Loucy (cell line): ENCODE data around the gene MINAR2.
A peak's percentile ranks its signal among the peaks of the same experiment; 100 is the strongest.

Source experiments
- H2AFZ ChIP-seq: fragments of 200-600 bp; sonication (generic); 2 replicates; pipeline ENCODE4 v1.6.0; 2016; ENCODE audit warnings: antibody characterized with exemption, mild to moderate bottlenecking, low read length, moderate library complexity
- H3F3A ChIP-seq: fragments of 200-600 bp; 2 replicates; pipeline ENCODE4 v1.6.0; 2016; ENCODE audit warnings: antibody characterized with exemption, low read depth, mild to moderate bottlenecking
- H3K27me3 ChIP-seq: fragments of 200-600 bp; sonication (generic); 2 replicates; pipeline ENCODE4 v1.6.1; 2014; ENCODE audit warnings: low read length, mild to moderate bottlenecking; ENCODE audit not compliant: insufficient read depth, poor library complexity, severe bottlenecking
- H3K36me3 ChIP-seq: fragments of 200-600 bp; sonication (generic); 2 replicates; pipeline ENCODE4 v1.6.1; 2016; ENCODE audit warnings: low read length; ENCODE audit not compliant: insufficient read depth
- H3K4me1 ChIP-seq: fragments of 200-600 bp; sonication (generic); 2 replicates; pipeline ENCODE4 v1.5.1; 2014; ENCODE audit warnings: low read length, mild to moderate bottlenecking; ENCODE audit not compliant: insufficient read depth, poor library complexity, severe bottlenecking
- H3K4me2 ChIP-seq: fragments of 200-600 bp; sonication (generic); 2 replicates; pipeline ENCODE4 v1.6.0; 2014; ENCODE audit warnings: antibody characterized with exemption, low read length, low read depth, mild to moderate bottlenecking; ENCODE audit not compliant: poor library complexity, severe bottlenecking
- H3K4me3 ChIP-seq: fragments of 200-600 bp; sonication (generic); 2 replicates; pipeline ENCODE4 v1.5.1; 2014; ENCODE audit warnings: low read length, mild to moderate bottlenecking, mixed read lengths; ENCODE audit not compliant: poor library complexity, severe bottlenecking
- H3K79me2 ChIP-seq: fragments of 200-600 bp; sonication (generic); 2 replicates; pipeline ENCODE4 v1.6.1; 2014; ENCODE audit warnings: low read length; ENCODE audit not compliant: insufficient read depth
- H3K9ac ChIP-seq: fragments of 200-600 bp; sonication (generic); 2 replicates; pipeline ENCODE4 v1.6.0; 2014; ENCODE audit warnings: mild to moderate bottlenecking, low read depth, low read length, moderate library complexity; ENCODE audit not compliant: poor library complexity, severe bottlenecking
- H3K9me2 ChIP-seq: fragments of 200-600 bp; sonication (generic); replicated peaks from 2 replicates; pipeline ENCODE4 v1.6.1; 2016; ENCODE audit warnings: low read depth, low read length, mixed read lengths
- H3K9me3 ChIP-seq: fragments of 200-600 bp; sonication (generic); 2 replicates; pipeline ENCODE4 v1.6.1; 2014; ENCODE audit warnings: mild to moderate bottlenecking, antibody characterized with exemption, low read length, low read depth; ENCODE audit not compliant: insufficient read depth
- H4K20me1 ChIP-seq: fragments of 200-600 bp; sonication (generic); 2 replicates; pipeline ENCODE4 v1.6.0; 2014; ENCODE audit warnings: antibody characterized with exemption, low read length, mild to moderate bottlenecking; ENCODE audit not compliant: insufficient read depth, poor library complexity, severe bottlenecking
- CTCF ChIP-seq: fragments of 200-600 bp; sonication (generic); conservative IDR thresholded peaks from 2 replicates; pipeline ENCODE4 v1.5.1; 2014; ENCODE audit warnings: mild to moderate bottlenecking, antibody characterized with exemption, low read length
- EZH2phosphoT487 ChIP-seq: fragments of 200-600 bp; IDR thresholded peaks from 2 replicates; pipeline ENCODE4 v1.6.1; 2018; ENCODE audit warnings: antibody characterized with exemption, mild to moderate bottlenecking, moderate library complexity, borderline replicate concordance

Gene MINAR2

GRCh38 chr5:129747572-129748407, at the start of gene MINAR2:
Gene MINAR2 (plus strand): TSS chr5:129748094. CDS start chr5:129748191, 97 bp downstream.
- H2AFZ ChIP-seq, result no peak within 1 kb of the TSS

GRCh38 chr5:129698661-129699060, 49.2 kb upstream of the MINAR2 start:
- Histone ChIP-seq H3K4me3 (no peak overlapping the region), H3K79me2 (no peaks in the 10 kb centered on the region), H4K20me1 (no peaks in the 10 kb centered on the region), H3K4me1 (no peaks in the 10 kb centered on the region), H3K4me2 (no peak overlapping the region), H2AFZ (no peak overlapping the region), H3K9me2 (no peaks in the 10 kb centered on the region), H3K36me3 (no peaks in the 10 kb centered on the region), H3F3A (no peaks in the 10 kb centered on the region), H3K27me3 (no peaks in the 10 kb centered on the region), H3K9me3 (no peaks in the 10 kb centered on the region), H3K9ac (no peak overlapping the region)
- 0 out of 2 replicates have a peak, but pooled peaks have one; percentile 13 for TF ChIP-seq CTCF
- TF ChIP-seq EZH2phosphoT487, result no peak

More at GRCh38 chr5:129747572-129748407, at the start of gene MINAR2:
- Histone ChIP-seq H3K9me2 (no peaks in the 10 kb centered on the region), H3K4me1 (peaks cover 6% of the 10 kb centered on the region), H3K4me2 (no peak within 1 kb of the TSS), H3K9ac (no peak within 1 kb of the TSS), H3F3A (no peaks in the 10 kb centered on the region), H3K4me3 (no peak within 1 kb of the TSS), H3K9me3 (no peaks in the 10 kb centered on the region), H3K79me2 (no peaks in the 10 kb centered on the region), H3K27me3 (no peaks in the 10 kb centered on the region), H3K36me3 (no peaks in the 10 kb centered on the region), H4K20me1 (no peaks in the 10 kb centered on the region)
- no peak for TF ChIP-seq EZH2phosphoT487
- TF ChIP-seq CTCF, result no peak

GRCh38 chr5:129716235-129716634, 31.7 kb upstream of the MINAR2 start:
- H3K9ac ChIP-seq, result no peak overlapping the region
- no peaks in the 10 kb centered on the region for H3K9me3 ChIP-seq
- no peak overlapping the region for H2AFZ ChIP-seq
- H3F3A ChIP-seq, result no peaks in the 10 kb centered on the region
- TF ChIP-seq EZH2phosphoT487 (no peak), CTCF (no peak)
- no peaks in the 10 kb centered on the region for H3K79me2 ChIP-seq
- no peaks in the 10 kb centered on the region for H3K4me1 ChIP-seq
- H3K4me2 ChIP-seq, result no peak overlapping the region
- no peaks in the 10 kb centered on the region for H3K27me3 ChIP-seq
- no peaks in the 10 kb centered on the region for H4K20me1 ChIP-seq
- no peaks in the 10 kb centered on the region for H3K9me2 ChIP-seq
- H3K36me3 ChIP-seq, result no peaks in the 10 kb centered on the region
- H3K4me3 ChIP-seq, result no peak overlapping the region
